HG03280 (cell line): ENCODE results near the gene HLA-B.
A peak's percentile ranks its signal among the peaks of the same experiment; 100 is the strongest.
"Not testable (repeated sequence)": the region's sequence is repeated elsewhere in the genome, so short reads cannot be mapped to it uniquely, and the experiment has no call there.

Experiments
- ATAC-seq: cut with Tn5 transposase; IDR thresholded peaks from one replicate; pipeline ENCODE4 v1.9.1; 2021; ENCODE audit warnings: mild to moderate bottlenecking, moderate library complexity; ENCODE audit not compliant: unreplicated experiment

The HLA-B gene

DNA sequence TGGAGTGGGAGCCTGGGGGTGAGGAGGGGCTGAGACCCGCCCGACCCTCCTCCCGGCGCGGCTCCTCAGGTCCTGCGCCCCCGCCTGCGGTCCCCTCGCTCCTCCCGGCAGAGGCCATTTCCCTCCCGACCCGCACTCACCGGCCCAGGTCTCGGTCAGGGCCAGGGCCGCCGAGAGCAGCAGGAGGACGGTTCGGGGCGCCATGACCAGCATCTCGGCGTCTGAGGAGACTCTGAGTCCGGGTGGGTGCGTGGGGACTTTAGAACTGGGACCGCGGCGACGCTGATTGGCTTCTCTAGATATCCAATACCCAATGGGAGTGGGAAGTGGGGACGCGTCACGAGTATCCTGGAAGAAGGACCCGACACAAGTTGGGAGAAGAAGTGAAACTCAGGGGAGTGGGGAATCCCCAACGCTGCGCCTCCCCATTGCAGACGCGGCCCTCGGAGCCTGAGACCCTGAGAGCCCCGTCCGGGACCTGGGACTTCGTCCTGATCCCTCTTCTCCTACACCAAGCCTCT, at the start of gene HLA-B:
HLA-B (minus strand) TSS at position 234 of the 521 bp plus-strand sequence; CDS start at position 213, 21 bp downstream.
- ATAC-seq: peak; percentile 66

DNA sequence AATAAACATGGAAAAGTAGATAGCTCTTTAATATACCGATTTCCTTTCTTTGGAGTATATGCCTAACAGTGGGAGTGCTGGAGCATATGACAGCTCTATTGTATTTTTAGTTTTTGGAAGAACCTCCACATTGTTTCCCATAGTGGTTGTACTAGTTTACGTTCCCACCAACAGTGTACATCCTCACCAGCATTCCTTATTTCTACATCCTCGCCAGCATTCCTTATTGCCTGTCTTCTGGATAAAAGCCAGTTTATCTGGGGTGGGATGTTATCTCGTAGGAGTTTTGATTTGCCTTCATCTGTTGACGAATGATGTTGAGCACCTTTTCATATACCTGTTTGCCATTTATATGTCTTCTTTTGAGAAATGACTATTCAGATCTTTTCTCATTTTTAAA, 49.0 kb upstream of the HLA-B start:
- no peak for ATAC-seq

DNA sequence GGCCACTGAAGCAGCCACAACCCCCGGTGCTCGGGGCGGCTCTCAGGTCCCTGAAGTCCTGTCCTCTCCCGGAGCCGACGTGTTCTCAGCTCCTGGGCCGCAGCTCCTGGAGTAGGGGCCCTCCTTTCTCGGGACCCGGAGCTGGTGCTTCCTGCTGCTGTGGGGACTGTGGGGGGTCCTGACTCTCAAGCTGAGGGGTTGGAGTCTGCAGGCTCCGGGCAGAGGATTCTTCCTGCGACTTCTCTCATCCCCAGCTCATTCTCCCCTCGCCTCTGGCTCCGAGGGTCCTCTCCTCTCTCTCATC, 47.0 kb upstream of the HLA-B start:
- ATAC-seq: not testable (repeated sequence)

DNA sequence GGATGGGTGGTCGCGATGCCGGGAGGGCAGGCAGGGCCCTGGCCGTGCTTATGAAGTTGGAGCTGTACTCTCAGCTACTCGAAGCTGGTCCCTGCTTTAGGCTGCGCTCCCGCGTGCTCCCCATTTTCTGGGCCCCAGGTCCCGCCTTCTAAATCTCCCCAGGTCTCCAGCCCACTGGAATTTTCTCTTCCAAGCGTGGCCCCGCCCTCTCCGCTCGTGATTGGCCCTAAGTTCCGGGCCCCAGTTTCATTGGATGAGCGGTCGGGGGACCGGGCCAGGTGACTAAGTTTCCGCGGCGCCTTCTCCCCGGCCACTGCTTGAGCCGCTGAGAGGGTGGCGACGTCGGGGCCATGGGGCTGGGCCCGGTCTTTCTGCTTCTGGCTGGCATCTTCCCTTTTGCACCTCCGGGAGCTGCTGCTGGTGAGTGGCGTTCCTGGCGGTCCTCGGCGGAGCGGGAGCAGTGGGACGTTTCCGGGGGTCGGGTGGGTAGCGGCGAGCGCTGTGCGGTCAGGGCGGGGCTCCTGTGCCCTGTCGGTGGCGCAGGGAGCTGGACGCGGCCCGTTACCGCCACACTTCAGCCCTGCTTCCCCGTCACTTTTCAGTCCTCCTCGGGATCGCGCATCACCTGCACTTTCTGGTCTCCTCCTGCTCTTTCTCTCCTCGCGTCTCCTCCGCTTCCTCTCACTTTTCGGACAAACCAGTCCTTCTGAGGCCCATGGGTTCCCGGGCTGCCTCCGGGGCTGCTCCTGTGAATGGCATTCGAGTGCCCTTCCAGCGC, 46.5 kb upstream of the HLA-B start, which contains the start of gene MICA:
MICA (plus strand) TSS at position 313 of the 778 bp plus-strand sequence; CDS start at position 351, 38 bp downstream.
- ATAC-seq: peak; percentile 40

DNA sequence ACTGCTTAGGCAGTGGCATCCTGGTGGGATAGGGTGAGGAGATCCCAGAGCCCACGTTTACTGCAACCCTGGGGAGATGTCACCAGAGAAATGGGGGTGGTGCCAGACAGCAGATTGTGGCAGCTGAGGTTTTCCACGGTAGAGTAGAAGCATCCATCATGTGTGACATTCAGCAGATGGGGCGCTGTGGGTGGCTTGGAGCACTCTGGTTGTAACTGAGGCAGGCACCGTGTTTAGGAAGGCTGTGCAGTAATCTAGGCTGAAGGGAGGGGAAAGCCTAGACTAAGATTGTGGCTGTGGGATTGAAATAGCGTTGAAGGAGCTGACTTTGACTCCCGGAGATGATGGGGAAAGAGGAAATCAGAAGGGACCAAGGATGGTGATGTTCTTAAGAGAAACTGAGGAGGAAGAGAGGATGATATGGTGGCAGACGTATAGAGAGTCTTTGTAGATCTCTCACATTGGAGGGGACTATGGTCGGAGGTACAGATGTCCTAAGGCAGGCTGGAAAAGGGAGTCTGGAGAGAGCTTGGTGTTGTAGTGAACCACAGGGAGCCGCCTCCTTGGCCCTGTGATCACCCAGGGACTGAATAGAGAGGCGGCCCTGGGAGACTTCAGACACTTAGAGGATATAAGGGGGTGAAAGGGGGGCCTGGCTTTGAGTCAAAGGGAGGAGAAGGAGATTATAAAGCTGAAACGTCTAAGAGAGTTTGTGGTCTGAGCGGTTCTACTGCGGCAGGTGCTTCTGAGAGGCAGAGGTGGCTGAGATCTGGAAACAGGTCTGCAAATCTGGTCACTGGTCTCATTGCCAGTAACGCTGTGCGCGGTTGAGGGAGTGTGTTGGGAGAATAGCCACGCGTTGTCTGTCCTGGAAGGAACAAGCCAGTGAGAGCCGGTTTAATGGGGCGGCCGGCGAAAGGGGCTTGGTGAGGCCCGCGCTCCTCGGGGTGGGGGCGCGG, 45.6 kb upstream of the HLA-B start:
- peak; percentile 17 for ATAC-seq

DNA sequence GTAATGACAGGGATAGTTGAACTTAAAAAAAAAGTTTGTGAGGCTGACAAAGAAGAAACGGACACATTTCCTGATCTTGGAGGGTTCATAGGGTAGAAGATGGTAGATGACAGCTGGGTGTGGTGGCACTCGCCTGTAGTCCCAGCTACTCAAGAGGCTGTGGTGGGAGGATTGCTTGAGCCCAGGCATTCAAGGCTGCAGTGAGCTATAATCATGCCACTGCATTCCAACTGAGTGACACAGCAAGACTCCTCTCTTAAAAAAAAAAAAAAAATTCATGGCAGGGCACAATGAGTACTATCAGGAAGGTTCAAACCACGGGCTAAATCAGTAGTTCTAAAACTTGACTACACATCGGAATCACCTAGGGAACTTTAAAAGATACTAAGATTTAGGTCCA, 44.4 kb upstream of the HLA-B start:
- no peak for ATAC-seq

DNA sequence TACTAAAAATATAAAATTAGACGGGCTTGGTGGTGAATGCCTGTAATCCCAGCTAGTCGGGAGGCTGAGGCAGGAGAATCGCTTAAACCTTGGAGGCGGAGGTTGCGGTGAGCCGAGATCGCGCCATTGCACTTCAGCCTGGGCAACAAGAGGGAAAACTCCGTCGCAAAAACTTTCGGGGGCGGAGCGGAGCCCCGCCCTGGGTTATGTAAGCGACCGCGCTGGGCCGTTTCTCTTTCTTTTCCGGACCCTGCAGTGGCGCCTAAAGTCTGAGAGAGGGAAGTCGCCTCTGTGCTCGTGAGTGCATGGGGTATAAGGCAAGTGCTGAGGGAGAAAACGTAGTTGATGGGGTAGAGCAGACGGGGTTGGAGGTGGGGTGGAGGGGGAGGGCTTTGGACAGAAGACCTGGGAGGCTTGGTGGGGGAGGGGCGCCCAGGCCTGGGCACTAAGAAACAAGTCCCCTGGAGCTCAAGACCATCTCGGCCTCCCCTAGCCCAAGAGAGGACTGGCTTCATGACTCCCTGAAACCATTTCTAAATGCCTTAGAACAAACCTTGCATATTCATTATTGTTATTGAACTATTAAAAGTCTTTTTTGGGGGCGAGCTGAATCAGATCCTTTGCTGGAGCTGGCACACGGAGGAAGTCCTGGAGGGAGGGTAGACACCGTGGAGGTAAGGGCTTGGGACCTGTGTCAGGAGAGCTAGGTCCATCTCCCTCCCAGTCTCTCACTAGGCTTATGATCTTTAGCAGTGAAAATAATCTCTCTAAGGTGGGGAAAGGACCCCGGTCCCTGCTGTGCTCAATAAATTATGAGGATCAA, 43.7 kb upstream of the HLA-B start:
- ATAC-seq: peak; percentile 45

DNA sequence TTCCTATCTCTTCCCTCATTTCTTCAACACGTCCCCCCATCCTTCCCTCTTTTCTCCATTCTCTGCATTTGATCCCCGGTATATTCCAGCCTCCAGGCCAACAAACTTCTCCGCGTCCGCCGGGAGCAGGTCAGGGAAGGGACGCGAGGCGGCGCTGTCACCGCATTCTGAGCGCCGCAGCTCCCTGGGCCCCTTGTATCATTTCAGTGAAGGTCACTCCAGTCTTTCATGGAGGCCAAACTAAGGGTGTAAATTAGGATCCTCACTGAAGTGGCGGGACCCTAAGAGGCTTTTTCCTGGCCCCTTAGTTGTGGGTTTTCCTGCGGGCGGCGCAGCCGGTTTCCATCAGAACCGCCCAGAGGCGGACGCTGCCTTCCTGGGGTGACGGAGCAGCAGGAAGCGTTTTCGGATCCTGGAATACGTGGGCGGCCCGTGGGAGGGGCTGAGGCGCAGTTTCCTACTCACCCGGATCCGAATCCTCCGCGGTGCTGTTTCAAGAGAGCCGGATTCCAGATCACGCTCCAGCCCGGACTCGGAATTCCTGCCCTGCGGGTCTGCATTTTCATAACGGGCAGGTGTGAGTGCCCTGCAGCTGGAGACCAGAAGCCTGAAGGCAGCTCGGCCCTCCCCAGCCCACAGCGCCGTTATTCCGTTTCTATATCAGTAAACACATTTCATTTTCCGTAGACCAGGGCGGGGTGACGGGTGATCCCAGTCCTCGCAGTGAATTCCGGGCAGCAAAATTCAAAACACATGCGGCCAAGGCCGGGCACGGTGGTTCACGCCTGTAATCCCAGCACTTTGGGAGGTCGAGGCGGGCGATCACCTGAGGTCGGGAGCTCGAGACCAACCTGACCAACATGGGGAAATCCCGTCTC, 42.8 kb upstream of the HLA-B start:
- peak; percentile 43 for ATAC-seq

DNA sequence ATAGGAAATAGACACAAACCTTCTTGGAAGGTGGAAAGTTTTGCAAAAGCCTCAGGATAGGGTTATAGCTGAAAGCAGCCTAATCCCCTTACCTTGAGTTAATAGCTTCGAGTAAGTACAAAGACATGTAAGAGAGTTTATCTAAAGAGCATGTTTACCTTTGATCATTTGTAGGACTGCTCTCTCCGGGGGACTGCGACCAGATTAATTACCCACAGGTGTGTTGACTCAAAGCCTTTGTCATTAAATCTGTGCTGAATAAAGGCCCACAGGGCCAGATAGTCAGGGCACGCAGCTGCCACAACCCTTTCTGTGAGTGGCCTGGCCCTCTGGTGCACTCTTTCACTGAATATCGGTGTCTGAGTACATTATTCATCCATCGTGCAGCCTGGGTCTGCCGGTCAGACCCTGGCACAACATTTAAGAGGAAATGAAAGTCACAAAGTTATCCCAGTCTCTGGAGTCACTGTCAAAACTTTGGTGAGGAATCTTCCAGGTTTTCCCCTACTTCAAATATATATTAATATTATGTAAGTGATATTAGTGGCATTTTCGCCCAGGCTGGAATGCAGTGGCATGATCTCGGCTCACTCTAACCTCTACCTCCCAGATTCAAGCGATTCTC, 41.0 kb upstream of the HLA-B start:
- ATAC-seq: no peak

DNA sequence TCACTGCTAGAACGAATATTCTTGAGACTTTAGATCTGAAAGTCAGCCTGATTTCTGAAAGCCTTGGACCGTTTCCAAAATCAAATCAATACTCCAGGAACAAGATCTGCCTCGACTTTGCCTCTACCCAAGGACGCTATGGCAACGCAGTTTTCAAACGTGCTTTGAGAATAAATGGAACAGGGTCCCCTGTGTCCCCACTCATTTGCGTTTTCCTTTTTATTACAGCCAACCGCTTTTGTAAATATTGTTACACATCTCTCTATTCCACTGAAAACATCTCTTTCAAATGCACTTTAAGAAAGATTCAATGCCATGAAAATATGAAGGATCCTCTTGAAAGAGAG, 40.1 kb upstream of the HLA-B start:
- ATAC-seq: not testable (repeated sequence)

DNA sequence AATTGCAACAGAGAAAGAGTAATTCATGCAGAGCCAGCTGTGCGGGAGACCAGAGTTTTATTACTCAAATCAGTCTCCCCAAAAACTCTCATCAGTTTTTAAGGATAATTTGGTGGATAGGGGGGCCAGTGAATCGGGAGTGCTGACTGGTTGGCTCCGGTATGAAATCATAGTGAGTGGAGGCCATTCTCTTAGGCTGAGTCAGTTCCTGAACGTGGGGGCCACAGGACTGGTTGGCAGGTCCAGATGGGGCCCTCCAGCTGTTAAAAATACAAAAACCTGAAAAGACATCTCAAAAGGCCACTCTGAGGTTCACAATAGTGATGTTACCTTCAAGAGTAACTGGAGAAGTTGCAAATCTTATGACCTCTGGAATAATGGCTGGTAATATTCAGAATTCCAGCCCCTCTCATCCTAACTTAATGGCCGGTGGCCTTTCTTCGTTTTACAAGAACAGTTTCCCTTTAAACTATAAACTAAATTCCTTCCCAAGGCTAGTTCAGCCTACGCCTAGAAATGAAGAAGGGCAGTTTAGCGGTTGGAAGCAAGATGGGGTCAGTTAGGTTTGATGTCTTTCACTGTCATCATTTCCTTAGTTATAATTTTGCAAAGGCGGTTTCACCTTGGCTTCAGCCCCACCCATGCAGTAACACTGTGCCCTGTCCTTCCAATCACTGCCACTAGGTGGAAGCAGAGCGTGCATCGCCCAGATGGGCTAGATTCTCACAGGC, 39.6 kb upstream of the HLA-B start:
- no peak for ATAC-seq

DNA sequence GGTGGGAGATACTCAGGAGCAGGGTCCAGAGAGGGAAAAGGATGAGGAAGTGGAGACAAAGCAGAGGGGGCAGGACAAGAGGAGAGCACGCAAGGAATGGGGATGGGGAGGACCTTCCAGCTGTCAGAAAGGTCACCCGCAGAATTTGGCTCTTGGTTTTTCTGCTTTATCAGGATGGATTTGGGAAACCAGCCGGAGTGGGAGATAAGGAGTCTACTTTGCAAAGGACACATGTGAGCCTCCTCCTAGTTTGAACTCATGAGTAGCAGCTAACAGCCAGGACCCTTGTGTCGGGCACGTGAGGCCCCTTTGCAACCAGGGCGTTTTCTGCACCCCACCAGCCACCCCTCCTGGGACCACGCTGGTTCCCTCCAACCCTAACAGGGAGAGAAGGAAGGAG, 38.9 kb upstream of the HLA-B start:
- no peak for ATAC-seq

DNA sequence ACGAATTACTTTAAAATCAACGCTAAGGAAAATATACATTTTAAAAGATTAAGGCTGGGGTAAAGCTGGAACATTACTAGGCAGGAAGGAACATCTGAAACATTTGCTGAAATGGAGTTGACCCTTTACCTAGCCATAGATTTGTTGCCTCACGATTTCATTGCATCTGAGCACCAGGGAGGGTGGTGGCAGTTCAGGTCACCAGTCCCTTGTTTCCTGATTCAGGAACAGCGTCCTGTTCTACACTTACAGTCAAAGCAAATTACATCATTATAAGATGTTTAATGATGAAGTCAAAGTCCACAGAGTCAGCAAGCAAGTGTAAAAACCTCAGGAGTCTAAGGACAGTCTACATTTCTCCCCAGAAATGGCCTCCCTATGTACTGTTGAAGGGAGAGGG, 37.4 kb upstream of the HLA-B start:
- ATAC-seq: no peak

DNA sequence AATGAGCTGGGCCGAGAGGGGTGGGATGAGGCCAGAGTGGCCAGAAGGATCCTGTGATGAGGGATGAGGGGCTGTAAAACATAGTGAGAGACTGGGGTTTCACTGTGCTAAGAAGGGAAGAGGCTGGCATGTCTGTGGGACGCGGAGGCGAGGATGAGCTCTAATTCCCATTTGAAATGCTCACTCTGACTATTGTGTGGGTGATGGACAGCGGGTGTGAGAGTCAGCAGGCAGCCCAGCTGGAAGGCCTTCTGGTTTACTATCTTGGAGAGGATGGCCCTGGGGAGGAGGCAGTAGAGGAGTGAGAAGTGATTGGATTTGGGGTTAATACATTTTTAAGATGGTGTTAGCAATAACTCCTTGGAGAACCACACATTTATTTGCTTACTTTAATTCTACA, 37.0 kb upstream of the HLA-B start:
- no peak for ATAC-seq

DNA sequence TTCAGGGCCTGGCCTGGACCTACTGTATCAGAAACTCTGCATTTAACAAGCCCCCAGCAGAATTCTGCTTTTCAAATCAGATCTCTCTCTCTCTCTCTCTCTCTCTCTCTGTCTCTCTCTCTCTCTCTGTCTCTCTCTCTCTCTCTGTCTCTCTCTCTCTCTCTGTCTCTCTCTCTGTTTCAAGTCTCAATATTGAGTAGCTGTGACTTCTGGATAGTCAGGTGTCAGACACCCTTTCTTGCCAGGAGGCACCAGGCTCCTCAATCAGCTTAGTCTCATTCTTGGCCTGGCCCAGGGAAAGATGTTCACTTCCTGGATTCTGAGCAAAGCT, 32.8 kb upstream of the HLA-B start:
- ATAC-seq: not testable (repeated sequence)

DNA sequence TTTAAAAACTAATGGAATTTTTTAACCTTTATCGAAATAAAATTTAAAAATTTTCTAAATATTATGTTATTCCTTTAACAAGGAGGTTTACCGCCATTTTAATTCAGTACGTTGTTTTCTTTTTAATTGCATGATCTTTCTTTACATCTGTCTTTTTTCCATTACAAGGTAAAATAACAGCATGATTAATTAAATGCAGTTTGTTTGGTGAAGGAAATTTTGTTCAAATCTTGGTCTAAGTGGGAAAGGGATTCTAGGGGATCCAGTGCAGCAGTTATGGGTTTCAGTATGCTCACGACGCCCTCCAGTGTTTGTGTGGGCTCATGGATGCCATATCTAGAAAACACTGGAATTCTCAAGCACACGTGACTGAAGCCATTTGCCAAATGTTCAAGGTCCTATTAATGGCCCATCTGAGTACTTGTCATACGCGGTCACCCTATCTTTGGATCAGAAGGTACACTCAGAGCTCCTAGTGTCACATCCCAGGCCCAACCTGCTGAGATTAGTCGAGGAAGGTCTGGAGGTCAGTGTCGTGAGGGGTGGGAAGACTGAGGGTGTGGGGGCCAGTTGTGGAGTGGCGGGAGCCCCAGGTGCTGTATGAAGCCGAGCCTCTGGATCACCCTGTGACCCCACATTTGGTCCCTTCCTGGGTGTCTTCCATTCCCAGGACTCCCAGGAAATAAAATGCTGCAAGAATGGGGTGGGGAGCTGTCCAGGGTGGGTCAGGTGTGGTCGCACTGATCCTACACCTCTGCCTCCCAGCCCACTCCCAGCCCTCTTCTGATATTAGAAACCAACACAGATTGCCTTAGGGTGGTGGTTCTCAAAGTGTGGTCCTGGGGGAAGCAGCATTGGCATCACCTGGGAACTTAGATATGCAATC, 32.2 kb upstream of the HLA-B start:
- ATAC-seq: not testable (repeated sequence)

DNA sequence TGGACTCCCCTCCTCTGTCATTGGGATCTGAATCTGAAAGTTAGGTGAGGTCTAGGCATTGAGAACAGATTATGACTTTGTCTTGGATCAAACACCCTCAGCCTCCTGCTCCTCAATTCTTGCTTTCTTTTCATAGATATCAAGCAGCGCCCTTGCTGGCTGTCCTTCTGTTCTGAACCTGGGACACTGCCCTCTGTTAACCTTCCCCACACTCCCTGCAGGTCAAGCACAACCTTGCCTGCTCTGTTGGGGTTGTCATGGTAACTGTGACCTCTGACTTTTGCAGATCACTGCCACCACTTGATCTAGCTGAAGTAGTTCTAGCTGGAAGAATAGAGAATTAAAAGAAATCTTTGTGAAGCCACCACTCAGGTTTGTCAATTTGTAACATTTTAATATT, 30.0 kb upstream of the HLA-B start:
- no peak for ATAC-seq

DNA sequence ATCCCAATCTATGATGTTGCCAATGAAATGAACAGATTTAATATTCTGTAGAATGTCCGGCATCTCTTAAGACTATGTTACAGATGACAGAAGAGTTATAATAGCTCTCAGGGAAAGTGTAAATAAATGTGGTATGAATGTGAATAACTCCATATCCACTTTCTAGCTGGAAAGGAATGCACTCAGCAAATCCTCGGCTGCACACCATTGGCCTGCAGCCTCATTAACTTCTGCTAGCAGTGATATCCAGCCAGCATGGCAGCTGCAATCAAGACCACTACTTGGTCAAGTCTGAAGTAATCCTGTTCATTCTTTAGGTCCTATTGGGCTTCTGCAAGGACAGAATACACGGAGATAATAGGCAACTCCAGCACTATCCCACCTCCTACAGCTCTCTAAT, 29.1 kb upstream of the HLA-B start:
- no peak for ATAC-seq
